ENCODE data around the gene CDK5R2.

Gene CDK5R2

DNA sequence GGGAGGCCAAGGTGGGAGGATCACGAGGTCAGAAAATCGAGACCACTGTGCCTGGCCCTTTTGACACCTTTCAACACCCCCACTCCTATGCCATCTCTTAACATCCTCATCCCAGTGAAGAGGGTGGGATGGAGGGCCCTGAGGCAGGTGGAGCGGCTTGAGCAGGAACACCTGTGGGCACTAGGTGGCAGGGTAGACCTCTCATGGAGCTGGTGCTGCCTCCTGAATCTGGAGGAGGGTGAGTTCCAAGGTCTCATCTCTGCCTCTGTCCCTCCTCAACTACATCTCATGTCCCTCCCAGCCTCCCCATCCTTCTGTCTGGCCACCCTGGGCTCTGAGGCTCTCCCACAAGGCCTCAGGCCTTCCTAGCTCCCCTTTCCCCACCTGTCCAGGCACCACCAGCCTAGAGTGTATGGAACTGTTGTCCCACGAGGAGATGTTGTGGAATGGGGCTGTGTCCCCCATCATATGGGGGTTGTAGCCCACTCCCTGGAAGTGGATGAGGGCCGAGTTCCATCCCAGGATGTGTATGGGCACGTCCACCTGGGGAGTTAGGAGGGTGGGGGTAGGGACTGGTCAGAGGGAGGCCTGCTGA, 50.8 kb downstream of the CDK5R2 start:
- DNase-seq = no peak

DNA sequence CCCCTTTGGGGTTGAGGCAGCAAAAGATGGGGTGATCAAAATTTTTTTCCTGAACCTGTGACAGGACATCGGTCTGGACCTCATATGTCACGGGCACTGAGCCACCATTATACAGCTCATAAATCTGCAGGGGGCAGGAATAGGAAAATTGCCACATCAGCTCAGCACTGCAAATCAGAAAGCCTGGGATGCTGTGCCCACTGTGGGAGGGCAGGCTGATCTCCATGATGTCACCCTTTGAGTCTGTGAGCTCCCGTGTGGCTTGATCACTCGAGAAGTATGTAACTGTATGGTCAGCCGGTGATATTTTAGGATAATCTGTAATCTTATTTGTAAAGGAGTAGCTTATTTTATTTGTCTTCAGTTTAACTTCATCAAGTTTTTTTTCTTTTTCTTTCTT, 51.4 kb downstream of the CDK5R2 start:
- no peak for DNase-seq

Data from NCI-H2107 (cell line).